Keratinocyte (primary cell): Measurements from ENCODE around the gene SSTR1. TPM values are rescaled to one million over a fixed set of nuclear protein-coding genes. Genes with fewer than 3 reads are reported as not detected.

Source experiments
- DNase-seq: peaks from one replicate; pipeline ENCODE4 v3.0.0-alpha.2; 2011; ENCODE audit warnings: low read depth, missing footprints, low spot score
- FAIRE-seq: peaks from 2 replicates; lab custom pipeline; 2011; peaks lifted over from hg19 to GRCh38; lab: Jason Lieb, UNC
- H2AFZ ChIP-seq: 2 replicates; pipeline ENCODE4 v1.6.0; 2012; ENCODE audit warnings: low read length, control low read depth, inconsistent platforms; ENCODE audit not compliant: control insufficient read depth
- H3K27ac ChIP-seq: 2 replicates; pipeline ENCODE4 v1.5.1; 2011; ENCODE audit warnings: low read length; ENCODE audit not compliant: control insufficient read depth, insufficient read depth
- H3K27me3 ChIP-seq: 3 replicates; pipeline ENCODE4 v1.6.0; 2011; ENCODE audit warnings: low read length; ENCODE audit not compliant: control insufficient read depth, insufficient read depth; ENCODE audit errors: extremely low read depth
- H3K36me3 ChIP-seq, 2 experiments: 2 replicates in 1 of 2; 3 replicates in 1 of 2; pipeline ENCODE4 v1.5.1; 2011; ENCODE audit warnings: low read length in 2 of 2, mild to moderate bottlenecking in 1 of 2; ENCODE audit not compliant: control insufficient read depth in 2 of 2, insufficient read depth in 2 of 2; ENCODE audit errors: extremely low read depth in 1 of 2
- H3K4me1 ChIP-seq: 3 replicates; pipeline ENCODE4 v1.5.1; 2011; ENCODE audit warnings: low read length; ENCODE audit not compliant: control insufficient read depth, insufficient read depth; ENCODE audit errors: extremely low read depth
- H3K4me2 ChIP-seq: 3 replicates; pipeline ENCODE4 v1.6.0; 2011; ENCODE audit warnings: low read depth, low read length; ENCODE audit not compliant: control insufficient read depth, insufficient read depth; ENCODE audit errors: extremely low read depth
- H3K4me3 ChIP-seq, 3 experiments: fragments of 200-600 bp in 1 of 3; sonication (generic) in 1 of 3; 2 replicates in 2 of 3; 3 replicates in 1 of 3; pipeline ENCODE4 v1.5.1; 2011 to 2016; ENCODE audit warnings: low read length in 3 of 3, mild to moderate bottlenecking in 3 of 3, control low read depth in 2 of 3, inconsistent platforms in 1 of 3, low read depth in 1 of 3, mixed read lengths in 1 of 3, mixed run types in 1 of 3, moderate library complexity in 1 of 3; ENCODE audit not compliant: control insufficient read depth in 2 of 3, insufficient read depth in 2 of 3; ENCODE audit errors: extremely low read depth in 1 of 3
- H3K79me2 ChIP-seq: 2 replicates; pipeline ENCODE4 v1.6.0; 2012; ENCODE audit warnings: low read length; ENCODE audit not compliant: control insufficient read depth, insufficient read depth
- H3K9ac ChIP-seq: 3 replicates; pipeline ENCODE4 v1.6.0; 2011; ENCODE audit warnings: low read length; ENCODE audit not compliant: control insufficient read depth, insufficient read depth; ENCODE audit errors: extremely low read depth
- H3K9me1 ChIP-seq: 3 replicates; pipeline ENCODE4 v1.6.0; 2011; ENCODE audit warnings: low read length; ENCODE audit not compliant: control insufficient read depth, insufficient read depth; ENCODE audit errors: extremely low read depth
- H3K9me3 ChIP-seq: 2 replicates; pipeline ENCODE4 v1.5.1; 2012; ENCODE audit warnings: low read depth, low read length; ENCODE audit not compliant: control insufficient read depth
- H4K20me1 ChIP-seq: 3 replicates; pipeline ENCODE4 v1.6.0; 2011; ENCODE audit warnings: low read length; ENCODE audit not compliant: control insufficient read depth, insufficient read depth; ENCODE audit errors: extremely low read depth
- CTCF ChIP-seq, 3 experiments: IDR thresholded peaks in 1 of 3; conservative IDR thresholded peaks in 1 of 3; optimal IDR thresholded peaks in 1 of 3; 2 replicates in 2 of 3; 3 replicates in 1 of 3; pipeline versions ENCODE3 to v1.5.1; 2011; ENCODE audit warnings: low read length in 3 of 3, mild to moderate bottlenecking in 3 of 3, moderate library complexity in 2 of 3, control low read depth in 1 of 3, inconsistent platforms in 1 of 3; ENCODE audit not compliant: insufficient read depth in 2 of 3; ENCODE audit errors: extremely low read depth in 1 of 3
- EZH2 ChIP-seq: IDR thresholded peaks from one replicate; pipeline ENCODE4 v1.6.1; 2012; ENCODE audit warnings: inconsistent platforms, mild to moderate bottlenecking, low read length, moderate library complexity
- dilution Hi-C: fragments of 300-500 bp; cut with MboI; formaldehyde crosslinking; loops from one replicate; pipeline ENCODE4 v1.7.0; 2020; ENCODE audit warnings: low sequenced_read_pairs; ENCODE audit not compliant: extremely low pct_ligation_motif_present
- polyA plus RNA-seq, 5 experiments: library from polyadenylated mRNA; depleted of rRNA in 3 of 5; stranded (reverse) in 3 of 5; stranded (forward) in 1 of 5; unstranded in 1 of 5; fragments of >200 nt; gene quantifications; 1 replicate in 1 of 5; 2 replicates in 3 of 5; 3 replicates in 1 of 5; pipeline versions ENCODE4 v1.2.1 to v1.2.3, GENCODE V29; 2011 to 2012; ENCODE audit warnings: missing spikeins in 2 of 5, low read depth in 1 of 5, low replicate concordance in 1 of 5

The SSTR1 gene
- polyA plus RNA-seq, 1 donor (not counting 4 experiments of a cell fraction or from before 2014, with no cell fraction given): 0.05 TPM

- Histone ChIP-seq H3K9ac (no peak overlapping the region), H3K27me3 (peaks cover 47% of the 10 kb centered on the region), H2AFZ (no peak overlapping the region), H3K9me3 (peaks cover 7% of the 10 kb centered on the region), H4K20me1 (peaks cover 2% of the 10 kb centered on the region), H3K4me2 (no peak overlapping the region), H3K4me1 (peaks cover 20% of the 10 kb centered on the region), H3K79me2 (no peaks in the 10 kb centered on the region), H3K27ac (no peak overlapping the region), H3K9me1 (no peaks in the 10 kb centered on the region), H3K4me3 (no peak overlapping the region), H3K36me3 (no peaks in the 10 kb centered on the region)
- DNase-seq: no peak
- TF ChIP-seq CTCF (optimal IDR thresholded peaks at IDR 0.05 in 1 of 3, IDR thresholded peaks at IDR 0.05 in 1 of 3, conservative IDR thresholded peaks at IDR 0.05 in 1 of 3; ENCODE audit: extremely low read depth in 1 of 3, insufficient read depth in 2 of 3, low read length in 3 of 3): no peak
- no peak for TF ChIP-seq EZH2
- dilution Hi-C loops: no loop called here
- FAIRE-seq: no peak
Observed at GRCh38 chr14:38212111-38212510, 4.4 kb downstream of the SSTR1 start.

GRCh38 chr14:38213001-38213400 lies 5.3 kb downstream of the SSTR1 start:
- no peak for TF ChIP-seq CTCF (optimal IDR thresholded peaks at IDR 0.05 in 1 of 3, IDR thresholded peaks at IDR 0.05 in 1 of 3, conservative IDR thresholded peaks at IDR 0.05 in 1 of 3; ENCODE audit: extremely low read depth in 1 of 3, insufficient read depth in 2 of 3, low read length in 3 of 3)
- TF ChIP-seq EZH2: no peak
- H3K9me1 ChIP-seq: no peaks in the 10 kb centered on the region
- H2AFZ ChIP-seq: no peak overlapping the region
- peaks cover 2% of the 10 kb centered on the region for H4K20me1 ChIP-seq
- H3K9ac ChIP-seq: no peak overlapping the region
- H3K4me3 ChIP-seq: no peak overlapping the region
- no peak overlapping the region for H3K4me2 ChIP-seq
- no peaks in the 10 kb centered on the region for H3K36me3 ChIP-seq
- no peak overlapping the region for H3K27ac ChIP-seq
- H3K9me3 ChIP-seq: peaks cover 7% of the 10 kb centered on the region
- DNase-seq (no peak), FAIRE-seq (no peak)
- dilution Hi-C loops: no loop called here
- peaks cover 14% of the 10 kb centered on the region for H3K4me1 ChIP-seq
- peaks cover 38% of the 10 kb centered on the region for H3K27me3 ChIP-seq
- H3K79me2 ChIP-seq: no peaks in the 10 kb centered on the region
